ENCODE results near the gene VAV1. TPM values are rescaled to one million over a fixed set of nuclear protein-coding genes. Genes with fewer than 3 reads are reported as not detected.
"Not testable (repeated sequence)": the region's sequence is repeated elsewhere in the genome, so short reads cannot be mapped to it uniquely, and the experiment has no call there.

The VAV1 gene
- total RNA-seq, 1 donor from 2014 or later = not detected

DNA sequence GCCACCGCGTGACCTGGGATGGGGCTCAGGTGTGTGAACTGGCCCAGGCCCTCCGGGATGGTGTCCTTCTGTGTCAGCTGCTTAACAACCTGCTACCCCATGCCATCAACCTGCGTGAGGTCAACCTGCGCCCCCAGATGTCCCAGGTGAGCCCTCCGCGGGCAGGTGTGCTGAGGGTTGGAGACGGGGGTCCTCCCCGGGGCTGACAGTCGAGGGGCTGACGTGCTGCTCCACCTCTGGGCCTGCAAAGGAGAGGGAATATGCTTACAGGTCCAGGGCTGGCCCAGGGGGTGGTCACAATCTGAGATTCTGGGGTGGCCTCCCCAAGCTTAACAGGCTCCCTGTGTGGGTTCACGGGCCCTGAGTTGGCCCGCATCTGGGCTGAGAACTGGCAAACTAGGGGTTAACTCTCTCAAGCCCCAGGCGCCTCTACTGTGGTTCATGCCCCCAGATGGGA, 386 bp downstream of the VAV1 start:
- Mint-ChIP-seq H3K27ac (no peak overlapping the region), H3K4me1 (ENCODE audit: low read depth) (no peaks in the 10 kb centered on the region), H3K9me3 (ENCODE audit: low read depth) (peaks cover 4% of the 10 kb centered on the region), H3K4me3 (ENCODE audit: low read depth) (no peak overlapping the region), H3K36me3 (ENCODE audit: insufficient read depth) (no peaks in the 10 kb centered on the region), H3K27me3 (peaks cover 15% of the 10 kb centered on the region)
- TF ChIP-seq, protein P1, sequence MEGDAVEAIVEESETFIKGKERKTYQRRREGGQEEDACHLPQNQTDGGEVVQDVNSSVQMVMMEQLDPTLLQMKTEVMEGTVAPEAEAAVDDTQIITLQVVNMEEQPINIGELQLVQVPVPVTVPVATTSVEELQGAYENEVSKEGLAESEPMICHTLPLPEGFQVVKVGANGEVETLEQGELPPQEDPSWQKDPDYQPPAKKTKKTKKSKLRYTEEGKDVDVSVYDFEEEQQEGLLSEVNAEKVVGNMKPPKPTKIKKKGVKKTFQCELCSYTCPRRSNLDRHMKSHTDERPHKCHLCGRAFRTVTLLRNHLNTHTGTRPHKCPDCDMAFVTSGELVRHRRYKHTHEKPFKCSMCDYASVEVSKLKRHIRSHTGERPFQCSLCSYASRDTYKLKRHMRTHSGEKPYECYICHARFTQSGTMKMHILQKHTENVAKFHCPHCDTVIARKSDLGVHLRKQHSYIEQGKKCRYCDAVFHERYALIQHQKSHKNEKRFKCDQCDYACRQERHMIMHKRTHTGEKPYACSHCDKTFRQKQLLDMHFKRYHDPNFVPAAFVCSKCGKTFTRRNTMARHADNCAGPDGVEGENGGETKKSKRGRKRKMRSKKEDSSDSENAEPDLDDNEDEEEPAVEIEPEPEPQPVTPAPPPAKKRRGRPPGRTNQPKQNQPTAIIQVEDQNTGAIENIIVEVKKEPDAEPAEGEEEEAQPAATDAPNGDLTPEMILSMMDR (IDR thresholded peaks at IDR 0.05; ENCODE audit: unreplicated experiment) = no peak
- DNase-seq (ENCODE audit: low spot score, unreplicated experiment) = no peak

DNA sequence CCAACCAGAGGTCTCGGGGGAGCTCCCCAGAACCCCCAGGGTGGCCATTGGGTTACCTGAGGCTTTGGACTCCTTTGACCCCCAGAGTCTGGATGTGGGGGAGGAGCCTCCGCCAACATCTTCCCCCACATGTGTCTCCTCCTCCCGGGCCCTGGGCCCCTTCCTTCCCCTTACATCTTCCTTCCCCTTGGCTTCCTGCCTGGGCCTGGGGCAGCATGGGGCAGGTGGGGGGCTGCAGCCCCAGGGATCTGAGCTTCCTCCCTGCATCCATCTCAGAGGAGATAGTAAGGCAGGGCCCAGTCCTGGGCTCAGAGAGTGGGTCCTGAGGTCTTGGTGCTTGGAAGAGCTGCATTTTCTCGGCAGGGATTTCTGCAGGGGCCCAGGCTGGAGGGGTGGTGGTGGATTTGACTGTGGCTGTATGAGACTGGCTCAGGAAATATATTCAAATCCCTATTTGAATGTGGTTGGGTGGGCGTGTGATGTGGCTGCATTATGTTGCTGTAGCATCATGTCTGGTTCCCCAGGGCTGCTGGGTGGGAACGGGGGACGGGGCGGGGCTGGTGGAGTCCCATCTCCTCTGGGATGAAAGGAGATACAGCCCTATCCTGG, 919 bp downstream of the VAV1 start:
- no peak overlapping the region for H3K4me3 Mint-ChIP-seq (ENCODE audit: low read depth)
- H3K27ac Mint-ChIP-seq = no peak overlapping the region
- no peak for DNase-seq (ENCODE audit: low spot score, unreplicated experiment)
- no peaks in the 10 kb centered on the region for H3K4me1 Mint-ChIP-seq (ENCODE audit: low read depth)
- no peaks in the 10 kb centered on the region for H3K36me3 Mint-ChIP-seq (ENCODE audit: insufficient read depth)
- TF ChIP-seq, protein P1 (IDR thresholded peaks at IDR 0.05; ENCODE audit: unreplicated experiment) = no peak
- peaks cover 4% of the 10 kb centered on the region for H3K9me3 Mint-ChIP-seq (ENCODE audit: low read depth)
- peaks cover 15% of the 10 kb centered on the region for H3K27me3 Mint-ChIP-seq

DNA sequence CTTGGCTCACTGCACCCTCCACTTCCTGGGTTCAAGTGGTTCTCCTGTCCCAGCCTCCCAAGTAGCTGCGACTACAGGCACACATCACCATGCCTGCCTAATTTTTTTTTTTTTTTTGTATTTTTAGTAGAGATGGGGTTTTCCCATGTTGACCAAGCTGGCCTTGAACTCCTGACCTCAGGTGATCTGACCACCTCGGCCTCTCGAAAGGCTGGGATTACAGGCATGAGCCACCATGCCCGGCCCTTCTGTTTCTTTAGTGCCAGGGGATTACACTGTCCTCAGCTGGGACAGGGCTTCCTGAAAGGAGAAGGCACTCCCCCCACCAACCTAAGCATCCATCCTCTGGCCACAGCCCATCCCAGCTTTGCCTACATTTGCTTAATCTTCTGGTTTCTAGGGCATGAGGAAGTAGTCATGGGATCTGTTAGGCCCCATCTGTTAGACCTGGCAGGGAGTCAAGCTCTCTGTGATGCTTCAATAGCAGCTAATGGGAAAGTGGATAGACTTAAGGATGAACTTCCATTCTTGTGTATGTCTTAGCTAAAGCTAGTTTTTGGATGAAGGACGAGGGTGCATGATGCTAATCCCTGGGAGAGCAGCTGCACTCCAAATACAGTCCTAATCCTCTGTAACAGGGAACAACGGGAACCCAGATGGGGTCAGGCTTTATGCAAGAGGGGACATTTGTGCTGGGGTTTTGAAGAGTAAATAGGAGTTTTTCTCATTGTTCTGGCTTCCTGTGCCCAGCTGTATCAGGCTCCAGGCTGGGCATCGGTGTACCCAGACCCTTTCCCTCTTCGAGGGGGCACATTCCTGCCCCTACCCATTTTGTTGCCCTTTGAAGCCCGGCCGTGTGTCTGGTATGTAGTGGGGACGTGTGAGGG, 2.6 kb downstream of the VAV1 start:
- H3K27ac Mint-ChIP-seq = no peak overlapping the region
- H3K4me1 Mint-ChIP-seq (ENCODE audit: low read depth) = no peaks in the 10 kb centered on the region
- DNase-seq (ENCODE audit: low spot score, unreplicated experiment) = no peak
- H3K4me3 Mint-ChIP-seq (ENCODE audit: low read depth) = no peak overlapping the region
- H3K27me3 Mint-ChIP-seq = peaks cover 11% of the 10 kb centered on the region
- TF ChIP-seq, protein P1 (IDR thresholded peaks at IDR 0.05; ENCODE audit: unreplicated experiment) = no peak
- no peaks in the 10 kb centered on the region for H3K36me3 Mint-ChIP-seq (ENCODE audit: insufficient read depth)
- H3K9me3 Mint-ChIP-seq (ENCODE audit: low read depth) = peaks cover 4% of the 10 kb centered on the region

DNA sequence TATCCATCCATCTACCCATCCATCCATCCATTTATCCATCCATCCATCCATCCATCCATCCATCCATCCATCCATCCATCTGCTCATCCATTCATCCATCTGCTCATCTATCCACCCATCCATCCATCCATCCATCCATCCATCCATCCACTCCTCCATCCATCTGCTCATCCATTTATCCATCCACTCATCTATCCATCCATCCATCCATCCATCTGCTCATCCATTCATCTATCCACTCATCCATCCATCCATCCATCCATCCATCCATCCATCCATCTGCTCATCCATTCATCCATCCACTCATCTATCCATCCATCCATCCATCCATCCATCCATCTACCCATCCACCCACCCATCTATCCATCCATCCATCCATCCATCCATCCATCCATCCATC, 3.5 kb downstream of the VAV1 start:
- not testable (repeated sequence) for H3K4me3 Mint-ChIP-seq (ENCODE audit: low read depth); H3K9me3 Mint-ChIP-seq (ENCODE audit: low read depth); DNase-seq (ENCODE audit: low spot score, unreplicated experiment); H3K36me3 Mint-ChIP-seq (ENCODE audit: insufficient read depth); H3K27me3 Mint-ChIP-seq; H3K4me1 Mint-ChIP-seq (ENCODE audit: low read depth)
- peak overlapping the region; percentile 63 for H3K27ac Mint-ChIP-seq

DNA sequence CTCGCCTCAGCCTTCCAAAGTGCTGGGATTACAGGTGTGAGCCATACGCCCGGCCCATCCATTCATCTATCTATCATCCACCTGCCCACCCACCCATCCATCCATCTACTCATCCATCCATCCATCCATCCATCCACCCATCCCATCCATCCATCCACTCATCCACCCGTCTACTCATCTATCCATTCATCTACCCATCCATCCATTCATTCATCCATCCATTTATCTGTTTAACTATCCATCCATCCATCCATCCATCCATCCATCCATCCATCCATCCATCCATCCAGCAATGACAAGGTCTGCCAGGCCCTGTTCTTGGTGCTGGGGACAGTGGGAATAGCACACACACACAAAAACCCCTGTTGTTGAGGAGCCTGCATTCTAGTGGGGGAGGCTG, 4.5 kb downstream of the VAV1 start:
- Mint-ChIP-seq H3K36me3 (ENCODE audit: insufficient read depth) (no peaks in the 10 kb centered on the region), H3K4me3 (ENCODE audit: low read depth) (no peak overlapping the region), H3K4me1 (ENCODE audit: low read depth) (no peaks in the 10 kb centered on the region), H3K9me3 (ENCODE audit: low read depth) (peaks cover 4% of the 10 kb centered on the region), H3K27ac (no peak overlapping the region), H3K27me3 (peaks cover 4% of the 10 kb centered on the region)
- no peak for DNase-seq (ENCODE audit: low spot score, unreplicated experiment)
- TF ChIP-seq, protein P1 (IDR thresholded peaks at IDR 0.05; ENCODE audit: unreplicated experiment) = no peak

Data from progenitor cell of endocrine pancreas (in vitro differentiated cells).